Hepatocyte (in vitro differentiated cells): ENCODE measurements around the gene KLHL17.

Experiments used
- EZH2 ChIP-seq: fragments of 200-600 bp; sonication (generic); IDR thresholded peaks from 2 replicates; pipeline ENCODE4 v1.6.1; 2016; ENCODE audit warnings: antibody characterized with exemption, mild to moderate bottlenecking, borderline replicate concordance
- EZH2phosphoT487 ChIP-seq: fragments of 200-600 bp; sonication (generic); IDR thresholded peaks from one replicate; pipeline ENCODE4 v1.6.1; 2018; ENCODE audit warnings: antibody characterized with exemption, mild to moderate bottlenecking, low read depth, moderate library complexity; ENCODE audit not compliant: unreplicated experiment, severe bottlenecking
- TF ChIP-seq, protein P1 (sequence below): fragments of 200-600 bp; sonication (generic); IDR thresholded peaks from 2 replicates; pipeline ENCODE4 v1.5.1; 2016; ENCODE audit warnings: antibody characterized with exemption, mild to moderate bottlenecking; ENCODE audit not compliant: poor library complexity

GRCh38 chr1:920521-920920 lies 39.9 kb upstream of the KLHL17 start:
- TF ChIP-seq, protein P1, sequence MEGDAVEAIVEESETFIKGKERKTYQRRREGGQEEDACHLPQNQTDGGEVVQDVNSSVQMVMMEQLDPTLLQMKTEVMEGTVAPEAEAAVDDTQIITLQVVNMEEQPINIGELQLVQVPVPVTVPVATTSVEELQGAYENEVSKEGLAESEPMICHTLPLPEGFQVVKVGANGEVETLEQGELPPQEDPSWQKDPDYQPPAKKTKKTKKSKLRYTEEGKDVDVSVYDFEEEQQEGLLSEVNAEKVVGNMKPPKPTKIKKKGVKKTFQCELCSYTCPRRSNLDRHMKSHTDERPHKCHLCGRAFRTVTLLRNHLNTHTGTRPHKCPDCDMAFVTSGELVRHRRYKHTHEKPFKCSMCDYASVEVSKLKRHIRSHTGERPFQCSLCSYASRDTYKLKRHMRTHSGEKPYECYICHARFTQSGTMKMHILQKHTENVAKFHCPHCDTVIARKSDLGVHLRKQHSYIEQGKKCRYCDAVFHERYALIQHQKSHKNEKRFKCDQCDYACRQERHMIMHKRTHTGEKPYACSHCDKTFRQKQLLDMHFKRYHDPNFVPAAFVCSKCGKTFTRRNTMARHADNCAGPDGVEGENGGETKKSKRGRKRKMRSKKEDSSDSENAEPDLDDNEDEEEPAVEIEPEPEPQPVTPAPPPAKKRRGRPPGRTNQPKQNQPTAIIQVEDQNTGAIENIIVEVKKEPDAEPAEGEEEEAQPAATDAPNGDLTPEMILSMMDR, result no peak
- TF ChIP-seq EZH2, result no peak
- TF ChIP-seq EZH2phosphoT487, result no peak
